ENCODE data around the gene SCYGR2.

The SCYGR2 gene

GRCh38 chr2:227643990-227644551 lies 45.4 kb downstream of the SCYGR2 start:
- no peak for DNase-seq (ENCODE audit: low read depth in 2 of 2)
- no peak for TF ChIP-seq CTCF (IDR thresholded peaks at IDR 0.05; ENCODE audit: low read depth, low read length)
- no peak overlapping the region for H3K4me3 ChIP-seq (replicated peaks in 1 of 2; ENCODE audit: low read depth in 2 of 2, low read length in 2 of 2)
